BE2C (cell line): ENCODE measurements around the gene RHBDF2.

ENCODE experiments used
- DNase-seq: peaks from one replicate; pipeline ENCODE4 v3.0.0-alpha.2; 2020
- H3K27me3 ChIP-seq: fragments of 250-450 bp; sonication (Bioruptor Pico); 2 replicates; pipeline ENCODE4 v1.5.1; 2020; ENCODE audit warnings: mild to moderate bottlenecking
- H3K36me3 ChIP-seq: fragments of 250-450 bp; sonication (Bioruptor Pico); 2 replicates; pipeline ENCODE4 v1.5.1; 2020; ENCODE audit warnings: mild to moderate bottlenecking
- H3K4me1 ChIP-seq: fragments of 250-450 bp; sonication (Bioruptor Pico); 2 replicates; pipeline ENCODE4 v1.5.1; 2020
- H3K4me3 ChIP-seq: 2 replicates; pipeline ENCODE4 v1.5.1; 2011; ENCODE audit warnings: low read depth, low read length
- H3K9me3 ChIP-seq: fragments of 250-450 bp; sonication (Bioruptor Pico); 2 replicates; pipeline ENCODE4 v1.5.1; 2020
- CTCF ChIP-seq: IDR thresholded peaks from 2 replicates; pipeline ENCODE4 v1.5.1; 2012; ENCODE audit warnings: mild to moderate bottlenecking, low read depth, low read length

RHBDF2 gene

DNA sequence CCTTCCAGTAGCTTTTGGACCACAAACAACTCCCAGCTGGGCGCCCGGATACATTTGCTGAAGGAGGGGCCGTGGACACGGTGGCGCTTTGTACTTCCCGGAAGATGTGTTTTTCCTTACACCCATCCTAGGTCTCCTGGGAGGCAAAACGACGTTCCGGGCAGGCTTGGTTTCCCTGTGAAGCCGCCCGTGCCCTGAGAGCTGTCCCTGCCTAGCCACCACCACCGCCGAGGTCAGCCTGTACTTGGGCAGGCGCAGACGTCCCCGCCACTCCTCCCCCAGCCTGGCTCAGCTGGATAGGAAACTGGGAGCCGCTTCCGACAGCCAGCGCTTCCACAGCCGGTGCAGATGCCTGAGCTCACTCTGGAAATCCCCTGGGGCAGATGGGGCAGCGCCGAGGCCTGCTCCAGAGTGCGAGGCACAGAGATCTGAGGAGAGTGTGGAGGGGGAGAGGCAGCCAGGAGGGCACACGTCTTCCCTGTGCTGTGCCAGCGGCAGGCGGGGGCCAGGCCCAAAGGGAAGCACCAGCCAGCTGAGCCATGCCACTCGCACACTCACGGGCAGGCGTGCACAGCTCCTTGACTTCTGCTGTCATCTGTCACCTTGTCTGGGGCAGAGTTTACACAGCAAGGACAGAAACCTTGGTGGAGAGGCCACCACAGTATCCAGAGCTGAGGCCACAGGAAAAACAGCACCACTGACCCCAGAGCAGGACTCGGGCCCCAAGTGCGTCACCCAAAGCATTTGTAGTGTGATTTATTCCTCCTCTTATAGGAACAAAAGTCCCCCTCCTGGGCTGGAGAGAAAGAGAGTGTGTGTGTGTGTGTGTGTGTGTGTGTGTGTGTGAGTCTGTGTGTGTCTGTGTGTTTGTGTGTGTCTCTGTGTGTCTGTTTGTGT is 3.0 kb downstream of the RHBDF2 start:
- TF ChIP-seq CTCF, result no peak
- Histone ChIP-seq H3K4me3 (peak overlapping the region; percentile 50), H3K27me3 (no peaks in the 10 kb centered on the region), H3K36me3 (no peaks in the 10 kb centered on the region), H3K4me1 (peaks cover 16% of the 10 kb centered on the region), H3K9me3 (no peaks in the 10 kb centered on the region)
- peak; percentile 97 for DNase-seq

- Histone ChIP-seq H3K27me3 (no peaks in the 10 kb centered on the region), H3K36me3 (no peaks in the 10 kb centered on the region), H3K4me1 (peaks cover 16% of the 10 kb centered on the region), H3K9me3 (no peaks in the 10 kb centered on the region), H3K4me3 (peak overlapping the region; percentile 50)
- no peak for DNase-seq
- TF ChIP-seq CTCF, result no peak
These were observed 3.6 kb downstream of the RHBDF2 start for GRCh38 chr17:76497699-76497978.

GRCh38 chr17:76496464-76496863 is 4.8 kb downstream of the RHBDF2 start:
- peaks cover 16% of the 10 kb centered on the region for H3K4me1 ChIP-seq
- no peaks in the 10 kb centered on the region for H3K9me3 ChIP-seq
- no peaks in the 10 kb centered on the region for H3K27me3 ChIP-seq
- no peak for TF ChIP-seq CTCF
- DNase-seq, result no peak
- H3K36me3 ChIP-seq, result no peaks in the 10 kb centered on the region
- no peak overlapping the region for H3K4me3 ChIP-seq

DNA sequence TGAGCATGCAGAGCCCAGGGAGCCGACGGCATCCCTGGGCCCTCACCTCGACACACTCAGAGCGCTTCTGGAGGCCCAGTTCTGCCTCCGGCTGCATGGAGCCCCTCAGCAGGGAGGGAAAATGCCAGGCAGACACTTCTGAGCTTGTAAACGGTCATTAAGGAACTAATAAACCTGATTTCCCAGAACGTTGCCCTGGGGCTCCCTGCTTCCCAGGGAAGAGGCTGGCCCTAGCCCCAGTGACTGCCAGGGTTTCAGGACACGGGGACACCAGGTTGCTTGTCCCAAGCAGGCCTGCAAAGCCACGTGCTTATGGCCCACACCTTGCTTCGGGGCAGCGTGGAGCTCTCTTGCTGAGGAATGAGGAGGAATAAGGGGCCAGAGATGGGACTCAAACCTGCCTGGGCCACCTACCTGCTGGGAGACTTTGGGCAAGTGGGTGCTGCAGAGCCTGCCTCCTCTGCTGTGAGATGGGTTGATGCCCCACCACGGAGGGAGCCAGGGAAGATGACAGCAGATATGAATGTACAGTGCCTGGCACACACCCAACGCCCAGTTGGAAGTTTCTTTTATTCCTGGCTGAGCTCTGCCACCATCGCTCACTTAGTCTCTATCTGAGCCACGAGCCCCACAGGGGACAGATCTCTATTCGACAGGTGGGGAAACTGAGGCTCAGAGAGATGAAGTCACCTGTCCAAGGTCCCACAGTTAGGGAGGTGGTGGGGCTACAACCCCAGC is 5.4 kb downstream of the RHBDF2 start:
- DNase-seq, result no peak
- H3K9me3 ChIP-seq, result no peaks in the 10 kb centered on the region
- H3K4me3 ChIP-seq, result no peak overlapping the region
- H3K36me3 ChIP-seq, result no peaks in the 10 kb centered on the region
- TF ChIP-seq CTCF, result no peak
- H3K27me3 ChIP-seq, result no peaks in the 10 kb centered on the region
- peaks cover 16% of the 10 kb centered on the region for H3K4me1 ChIP-seq

DNA sequence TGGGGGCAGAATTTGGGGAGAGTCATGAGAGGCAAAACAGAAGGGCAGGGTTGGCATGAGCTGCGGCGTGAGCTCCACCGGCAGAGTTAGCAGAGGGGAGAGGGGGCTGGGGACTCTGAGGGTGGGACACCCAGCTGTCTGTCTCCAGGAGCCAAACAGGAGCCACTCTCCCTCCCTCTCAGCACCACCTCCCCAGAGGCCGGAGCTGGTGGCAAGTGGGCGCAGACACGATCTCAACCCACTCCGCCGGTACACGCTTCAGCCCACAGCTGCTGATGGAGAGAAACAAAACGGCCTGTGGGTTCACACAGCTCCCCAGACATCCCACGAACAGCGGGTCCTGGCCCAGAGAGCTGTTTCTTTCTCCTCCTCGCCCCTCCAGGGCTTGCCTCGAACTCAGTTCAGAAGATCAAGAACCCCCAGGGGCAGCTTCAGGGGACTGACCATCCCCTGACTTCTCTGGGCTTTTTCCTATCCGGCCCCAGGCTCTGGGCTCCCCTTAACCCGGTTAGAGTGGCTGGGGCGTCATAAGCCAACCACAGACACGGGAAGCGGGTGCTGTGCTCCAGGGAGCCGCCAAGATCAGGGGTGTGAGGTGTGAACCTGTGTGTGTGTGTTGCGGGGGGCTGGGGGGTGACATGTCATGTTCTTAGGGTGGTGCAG is 7.6 kb downstream of the RHBDF2 start:
- no peak for DNase-seq
- H3K4me1 ChIP-seq, result peaks cover 13% of the 10 kb centered on the region
- H3K36me3 ChIP-seq, result no peaks in the 10 kb centered on the region
- no peaks in the 10 kb centered on the region for H3K27me3 ChIP-seq
- TF ChIP-seq CTCF, result no peak
- H3K9me3 ChIP-seq, result no peaks in the 10 kb centered on the region
- no peak overlapping the region for H3K4me3 ChIP-seq
